Osteoblast (primary cell): ENCODE data around the gene PALM. TPM values are rescaled to one million over a fixed set of nuclear protein-coding genes. Genes with fewer than 3 reads are reported as not detected.

Experiments used
- DNase-seq: peaks from one replicate; pipeline ENCODE4 v3.0.0; 2011; ENCODE audit warnings: low spot score, mixed read lengths; ENCODE audit not compliant: insufficient read length; ENCODE audit errors: missing footprints
- H2AFZ ChIP-seq: 2 replicates; pipeline ENCODE4 v1.6.0; 2011; ENCODE audit warnings: mild to moderate bottlenecking, low read length
- H3K27ac ChIP-seq: 2 replicates; pipeline ENCODE4 v1.5.1; 2011; ENCODE audit warnings: mild to moderate bottlenecking, low read depth, low read length, moderate library complexity
- H3K27me3 ChIP-seq: 2 replicates; pipeline ENCODE4 v1.6.0; 2012; ENCODE audit warnings: mild to moderate bottlenecking, control low read depth, inconsistent platforms, low read length, moderate library complexity; ENCODE audit not compliant: insufficient read depth
- H3K36me3 ChIP-seq: 2 replicates; pipeline ENCODE4 v1.5.1; 2011; ENCODE audit warnings: mild to moderate bottlenecking, low read length, control low read depth, moderate library complexity; ENCODE audit not compliant: insufficient read depth
- H3K4me1 ChIP-seq: 2 replicates; pipeline ENCODE4 v1.5.1; 2011; ENCODE audit warnings: mild to moderate bottlenecking, low read length, control low read depth, moderate library complexity; ENCODE audit not compliant: insufficient read depth
- H3K4me2 ChIP-seq: 2 replicates; pipeline ENCODE4 v1.6.0; 2011; ENCODE audit warnings: mild to moderate bottlenecking, low read length; ENCODE audit not compliant: insufficient read depth
- H3K4me3 ChIP-seq: fragments of 200-600 bp; sonication (generic); 3 replicates; pipeline ENCODE4 v1.5.1; 2012; ENCODE audit warnings: mild to moderate bottlenecking, low read length, inconsistent platforms; ENCODE audit not compliant: insufficient read depth
- H3K79me2 ChIP-seq: 2 replicates; pipeline ENCODE4 v1.6.0; 2012; ENCODE audit warnings: mild to moderate bottlenecking, low read length, control low read depth, inconsistent platforms; ENCODE audit not compliant: insufficient read depth
- H3K9me3 ChIP-seq: 2 replicates; pipeline ENCODE4 v1.5.1; 2011; ENCODE audit warnings: low read depth, low read length, control low read depth
- H4K20me1 ChIP-seq: 2 replicates; pipeline ENCODE4 v1.6.0; 2012; ENCODE audit warnings: mild to moderate bottlenecking, low read length, control low read depth; ENCODE audit not compliant: insufficient read depth
- CTCF ChIP-seq: IDR thresholded peaks from 2 replicates; pipeline ENCODE4 v1.5.1; 2011; ENCODE audit warnings: mild to moderate bottlenecking, low read depth, low read length, moderate library complexity; ENCODE audit errors: extremely low read depth
- total RNA-seq: library from RNA; depleted of rRNA; stranded (reverse); fragments of >200 nt; gene quantifications from 2 replicates; pipeline ENCODE4 v1.2.3, GENCODE V29; 2012

The PALM gene
- total RNA-seq, 1 donor: 10.5 TPM

GRCh38 chr19:746956-747355, 38.2 kb downstream of the PALM start:
- DNase-seq: no peak
- no peak overlapping the region for H3K4me3 ChIP-seq
- H3K79me2 ChIP-seq: no peaks in the 10 kb centered on the region
- no peak for TF ChIP-seq CTCF
- H3K36me3 ChIP-seq: no peaks in the 10 kb centered on the region
- no peak overlapping the region for H3K27ac ChIP-seq
- no peaks in the 10 kb centered on the region for H3K27me3 ChIP-seq
- H3K4me1 ChIP-seq: peaks cover 6% of the 10 kb centered on the region
- no peak overlapping the region for H3K4me2 ChIP-seq
- H3K9me3 ChIP-seq: peaks cover 5% of the 10 kb centered on the region
- no peak overlapping the region for H2AFZ ChIP-seq
- no peaks in the 10 kb centered on the region for H4K20me1 ChIP-seq

- H2AFZ ChIP-seq: no peak overlapping the region
- no peaks in the 10 kb centered on the region for H4K20me1 ChIP-seq
- peaks cover 11% of the 10 kb centered on the region for H3K4me1 ChIP-seq
- H3K4me2 ChIP-seq: no peak overlapping the region
- H3K4me3 ChIP-seq: no peak overlapping the region
- no peaks in the 10 kb centered on the region for H3K36me3 ChIP-seq
- H3K79me2 ChIP-seq: no peaks in the 10 kb centered on the region
- H3K27me3 ChIP-seq: no peaks in the 10 kb centered on the region
- H3K27ac ChIP-seq: no peak overlapping the region
- no peak for DNase-seq
- peaks cover 5% of the 10 kb centered on the region for H3K9me3 ChIP-seq
- no peak for TF ChIP-seq CTCF
Observed at GRCh38 chr19:747432-748273, 38.9 kb downstream of the PALM start.

GRCh38 chr19:748274-748598, 39.5 kb downstream of the PALM start:
- H3K4me3 ChIP-seq: no peak overlapping the region
- H3K4me2 ChIP-seq: no peak overlapping the region
- no peak overlapping the region for H3K27ac ChIP-seq
- H4K20me1 ChIP-seq: no peaks in the 10 kb centered on the region
- no peak overlapping the region for H2AFZ ChIP-seq
- H3K36me3 ChIP-seq: no peaks in the 10 kb centered on the region
- H3K79me2 ChIP-seq: no peaks in the 10 kb centered on the region
- H3K4me1 ChIP-seq: peaks cover 16% of the 10 kb centered on the region
- no peak for DNase-seq
- peaks cover 5% of the 10 kb centered on the region for H3K9me3 ChIP-seq
- H3K27me3 ChIP-seq: no peaks in the 10 kb centered on the region
- no peak for TF ChIP-seq CTCF

GRCh38 chr19:749811-750210, 41.1 kb downstream of the PALM start:
- no peaks in the 10 kb centered on the region for H3K27me3 ChIP-seq
- H4K20me1 ChIP-seq: no peaks in the 10 kb centered on the region
- H3K4me1 ChIP-seq: peaks cover 21% of the 10 kb centered on the region
- DNase-seq: peak; percentile 86
- H3K36me3 ChIP-seq: no peaks in the 10 kb centered on the region
- no peak for TF ChIP-seq CTCF
- H3K79me2 ChIP-seq: no peaks in the 10 kb centered on the region
- H3K4me2 ChIP-seq: no peak overlapping the region
- H3K4me3 ChIP-seq: no peak overlapping the region
- H3K9me3 ChIP-seq: peaks cover 5% of the 10 kb centered on the region
- no peak overlapping the region for H3K27ac ChIP-seq
- no peak overlapping the region for H2AFZ ChIP-seq
